HepG2 (cell line): ENCODE data around the gene RUNX2. TPM values are rescaled to one million over a fixed set of nuclear protein-coding genes. Genes with fewer than 3 reads are reported as not detected.

Experiments used
- ATAC-seq: fragments of 200-7000 bp; cut with Tn5 transposase; 3 replicates; pipeline ENCODE4 v1.9.1; 2020; ENCODE audit warnings: mild to moderate bottlenecking, moderate library complexity
- BruUV-seq: library from RNA; stranded (reverse); fragments of 400-500 nt; replicated peaks from 2 replicates; lab custom pipeline; 2021; lab: Mats Ljungman, UMichigan
- CTCF ChIA-PET: fragments of 300-600 bp; formaldehyde crosslinking; extraction: SDS; loops from one replicate; lab custom pipeline; 2021; ENCODE audit warnings: low total read pairs, inconsistent platforms, low intra/inter-chr PET ratio; lab: Yijun Ruan, JAX
- POLR2A ChIA-PET: fragments of 350-600 bp; sonication (Branson Sonifier 250); formaldehyde crosslinking; loops from one replicate; lab custom pipeline; 2020; ENCODE audit warnings: antibody characterized with exemption, inconsistent platforms; lab: Yijun Ruan, JAX
- DNase-seq: peaks from one replicate; pipeline ENCODE4 v3.0.0-alpha.2; 2015; ENCODE audit warnings: low spot score
- FAIRE-seq: peaks from 3 replicates; lab custom pipeline; 2011; peaks lifted over from hg19 to GRCh38; lab: Jason Lieb, UNC
- H2AFZ ChIP-seq: one replicate; pipeline ENCODE4 v1.6.1; 2011; ENCODE audit warnings: low read length, inconsistent platforms
- H3K27ac ChIP-seq: fragments of 300-600 bp; 3 replicates; pipeline ENCODE4 v1.8.0; 2011; ENCODE audit warnings: mixed run types, mild to moderate bottlenecking, mixed read lengths, low read length, inconsistent platforms; ENCODE audit not compliant: insufficient read depth; ENCODE audit errors: extremely low read length
- H3K27me3 ChIP-seq, 2 experiments: fragments of 200-600 bp in 1 of 2; 2 replicates in 1 of 2; 3 replicates in 1 of 2; pipeline versions ENCODE4 v1.6.0 to v1.8.0; 2011; ENCODE audit warnings: low read length in 2 of 2, mild to moderate bottlenecking in 2 of 2, moderate library complexity in 2 of 2, inconsistent platforms in 1 of 2; ENCODE audit not compliant: insufficient read depth in 2 of 2, control insufficient read depth in 1 of 2
- H3K36me3 ChIP-seq, 2 experiments: fragments of 200-600 bp in 1 of 2; replicated peaks in 1 of 2; 2 replicates in 1 of 2; 3 replicates in 1 of 2; pipeline versions ENCODE4 v1.5.1 to v1.8.0; 2011; ENCODE audit warnings: low read length in 2 of 2, inconsistent platforms in 1 of 2; ENCODE audit not compliant: insufficient read depth in 2 of 2, control insufficient read depth in 1 of 2
- H3K4me1 ChIP-seq: 2 replicates; pipeline ENCODE4 v1.5.1; 2012; ENCODE audit warnings: low read length, inconsistent platforms; ENCODE audit not compliant: insufficient read depth
- H3K4me2 ChIP-seq: 2 replicates; pipeline ENCODE4 v1.6.0; 2011; ENCODE audit warnings: low read depth, low read length, inconsistent platforms
- H3K4me3 ChIP-seq, 3 experiments: fragments of 200-600 bp in 1 of 3; sonication (generic), shearing (Covaris generic) in 1 of 3; replicated peaks in 1 of 3; 2 replicates each; pipeline ENCODE4 v1.5.1; 2011 to 2016; ENCODE audit warnings: low read length in 3 of 3, inconsistent platforms in 2 of 3, low read depth in 2 of 3, mild to moderate bottlenecking in 2 of 3, control low read depth in 1 of 3, mixed read lengths in 1 of 3; ENCODE audit not compliant: insufficient read depth in 1 of 3
- H3K79me2 ChIP-seq: one replicate; pipeline ENCODE4 v1.6.1; 2011; ENCODE audit warnings: low read length, inconsistent platforms; ENCODE audit not compliant: insufficient read depth
- H3K9ac ChIP-seq: 2 replicates; pipeline ENCODE4 v1.6.0; 2011; ENCODE audit warnings: mild to moderate bottlenecking, low read depth, low read length, inconsistent platforms; ENCODE audit not compliant: insufficient read depth
- H3K9me3 ChIP-seq: 2 replicates; pipeline ENCODE4 v1.5.1; 2012; ENCODE audit warnings: mild to moderate bottlenecking, low read length
- H4K20me1 ChIP-seq: 2 replicates; pipeline ENCODE4 v1.6.0; 2011; ENCODE audit warnings: inconsistent platforms, mild to moderate bottlenecking, low read length, moderate library complexity; ENCODE audit not compliant: insufficient read depth
- MAFK ChIP-seq, 2 experiments: IDR thresholded peaks in 1 of 2; conservative IDR thresholded peaks in 1 of 2; 2 replicates each; pipeline ENCODE4 v1.6.1; 2011; ENCODE audit warnings: improper control_type of control experiment in 2 of 2, low read length in 2 of 2
- PHF21A ChIP-seq: sonication (generic); formaldehyde crosslinking; IDR thresholded peaks from 2 replicates; pipeline ENCODE4 v1.5.0; 2020; ENCODE audit warnings: mild to moderate bottlenecking, missing genetic modification reagents
- POGZ ChIP-seq: sonication (generic); formaldehyde crosslinking; IDR thresholded peaks from 2 replicates; pipeline ENCODE4 v1.4.0; 2020; ENCODE audit warnings: mild to moderate bottlenecking, missing genetic modification reagents
- ZNF543 ChIP-seq: sonication (generic); formaldehyde crosslinking; IDR thresholded peaks from 2 replicates; pipeline ENCODE4 v1.4.0; 2020; ENCODE audit warnings: mild to moderate bottlenecking, missing genetic modification reagents
- WGBS: methylation state at CpG from one replicate; pipeline ENCODE4 v1.1.6; 2017; ENCODE audit warnings: low lambda C conversion rate; 5-methylcytosine and 5-hydroxymethylcytosine counted together
- in situ Hi-C: cut with HindIII; loops from 2 replicates; pipeline ENCODE4 v1.10.0; 2017; ENCODE audit warnings: low pct_unique_long_range_greater_than_20kb; ENCODE audit not compliant: extremely low pct_ligation_motif_present
- intact Hi-C: fragments of 100-400 bp; cut with micrococcal nuclease; formaldehyde crosslinking; loops from one replicate; pipeline ENCODE4 v1.10.0; 2022; ENCODE audit not compliant: unreplicated experiment
- polyA plus RNA-seq, 8 experiments: library from polyadenylated mRNA; depleted of rRNA in 3 of 8; stranded (reverse) in 7 of 8; unstranded in 1 of 8; fragments of >200 nt; fragmentation: Illumina TruSeq in 4 of 8; extraction: Trizol in 4 of 8; gene quantifications; 2 replicates each; pipeline versions ENCODE4 v1.2.1 to v1.2.3, GENCODE V29; 2011 to 2016; ENCODE audit warnings: low read depth in 4 of 8, missing spikeins in 1 of 8, mixed read lengths in 1 of 8; ENCODE audit not compliant: insufficient read depth in 1 of 8
- total RNA-seq, 5 experiments: library from RNA; depleted of rRNA; stranded (reverse); fragments of >200 nt; fragmentation: Illumina TruSeq; extraction: Trizol; gene quantifications; 2 replicates each; pipeline ENCODE4 v1.2.3, GENCODE V29; 2016; ENCODE audit warnings: low read depth in 1 of 5
- TF ChIP-seq, protein P1 (sequence below): sonication (generic); formaldehyde crosslinking; IDR thresholded peaks from 2 replicates; pipeline ENCODE4 v1.4.0; 2020; ENCODE audit warnings: missing genetic modification reagents

The RUNX2 gene
- total and polyA plus RNA-seq, 2 of the 13 experiments (the other 11 are each of a cell fraction or from before 2014, with no cell fraction given) = not detected

DNA sequence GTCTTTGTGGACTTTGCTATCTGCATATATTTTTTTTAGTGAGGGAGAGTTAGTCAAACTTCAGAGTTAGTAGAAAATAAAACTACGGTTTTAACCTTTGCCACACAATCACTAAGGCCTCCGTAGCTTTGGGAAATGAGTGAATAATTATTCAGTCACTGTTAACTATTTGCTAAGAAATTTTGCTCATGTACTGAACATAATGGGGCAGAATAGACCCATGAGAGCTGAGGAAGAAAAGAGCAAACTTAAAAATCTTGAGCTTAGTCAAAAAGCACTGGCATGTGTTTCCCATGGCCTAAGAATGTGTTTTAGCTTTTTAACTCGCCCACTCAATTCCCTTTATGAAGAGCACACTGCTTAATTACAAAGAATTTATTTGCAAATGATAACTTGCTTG is 110.0 kb downstream of the RUNX2 start (continued):
- TF ChIP-seq, protein P1, sequence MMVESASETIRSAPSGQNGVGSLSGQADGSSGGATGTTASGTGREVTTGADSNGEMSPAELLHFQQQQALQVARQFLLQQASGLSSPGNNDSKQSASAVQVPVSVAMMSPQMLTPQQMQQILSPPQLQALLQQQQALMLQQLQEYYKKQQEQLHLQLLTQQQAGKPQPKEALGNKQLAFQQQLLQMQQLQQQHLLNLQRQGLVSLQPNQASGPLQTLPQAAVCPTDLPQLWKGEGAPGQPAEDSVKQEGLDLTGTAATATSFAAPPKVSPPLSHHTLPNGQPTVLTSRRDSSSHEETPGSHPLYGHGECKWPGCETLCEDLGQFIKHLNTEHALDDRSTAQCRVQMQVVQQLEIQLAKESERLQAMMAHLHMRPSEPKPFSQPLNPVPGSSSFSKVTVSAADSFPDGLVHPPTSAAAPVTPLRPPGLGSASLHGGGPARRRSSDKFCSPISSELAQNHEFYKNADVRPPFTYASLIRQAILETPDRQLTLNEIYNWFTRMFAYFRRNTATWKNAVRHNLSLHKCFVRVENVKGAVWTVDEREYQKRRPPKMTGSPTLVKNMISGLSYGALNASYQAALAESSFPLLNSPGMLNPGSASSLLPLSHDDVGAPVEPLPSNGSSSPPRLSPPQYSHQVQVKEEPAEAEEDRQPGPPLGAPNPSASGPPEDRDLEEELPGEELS (CRISPR knock-in tag) = no peak

DNA sequence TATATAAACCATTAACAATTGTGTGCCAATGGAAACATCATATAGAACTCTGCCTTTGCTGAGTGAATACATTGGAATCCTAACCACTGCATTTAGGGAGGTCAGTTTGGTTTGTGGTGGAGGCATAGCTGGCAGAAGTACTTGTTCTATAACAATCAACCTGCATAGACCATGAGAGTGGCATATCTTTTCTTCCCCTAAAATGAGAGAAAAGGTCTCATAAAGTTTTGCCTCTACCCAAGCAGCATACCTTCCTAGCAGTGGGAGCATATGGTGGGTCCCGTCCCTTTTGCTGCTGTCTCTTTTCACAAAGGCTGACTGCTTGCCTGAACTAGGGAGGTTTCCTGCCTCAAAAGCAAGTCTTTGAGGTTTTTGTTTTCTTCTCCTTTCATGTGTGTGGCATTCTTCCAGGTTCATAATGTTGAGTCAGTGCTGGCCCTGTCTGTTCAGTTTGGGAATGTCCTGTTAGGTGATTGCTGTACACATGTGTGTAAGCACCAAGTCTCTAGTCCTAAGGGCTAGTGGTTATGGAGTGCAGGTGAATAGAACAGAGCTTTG is 110.8 kb downstream of the RUNX2 start:
- H3K9me3 ChIP-seq = no peaks in the 10 kb centered on the region
- no peak for FAIRE-seq
- no peak overlapping the region for H3K9ac ChIP-seq
- intact Hi-C loops (no loop called here), in situ Hi-C loops (no loop called here)
- DNase-seq = no peak
- H3K27ac ChIP-seq = no peak overlapping the region
- ChIA-PET POLR2A (no interaction called here), CTCF (no interaction called here)
- H4K20me1 ChIP-seq = no peaks in the 10 kb centered on the region
- no TSS peak for BruUV-seq
- TF ChIP-seq PHF21A (CRISPR knock-in tag) (no peak), ZNF543 (CRISPR knock-in tag) (no peak)
- H3K27me3 ChIP-seq = no peaks in the 10 kb centered on the region
- 100% methylated on average over 1 of the region's 1 CpG for WGBS
- no peak overlapping the region for H3K4me3 ChIP-seq
- H2AFZ ChIP-seq = no peak overlapping the region
- no peaks in the 10 kb centered on the region for H3K79me2 ChIP-seq
- no peaks in the 10 kb centered on the region for H3K36me3 ChIP-seq
- ATAC-seq = no peak
- H3K4me1 ChIP-seq = 0 out of 2 replicates have a peak, but pooled peaks cover 4% of the 10 kb centered on the region
- no peak overlapping the region for H3K4me2 ChIP-seq

DNA sequence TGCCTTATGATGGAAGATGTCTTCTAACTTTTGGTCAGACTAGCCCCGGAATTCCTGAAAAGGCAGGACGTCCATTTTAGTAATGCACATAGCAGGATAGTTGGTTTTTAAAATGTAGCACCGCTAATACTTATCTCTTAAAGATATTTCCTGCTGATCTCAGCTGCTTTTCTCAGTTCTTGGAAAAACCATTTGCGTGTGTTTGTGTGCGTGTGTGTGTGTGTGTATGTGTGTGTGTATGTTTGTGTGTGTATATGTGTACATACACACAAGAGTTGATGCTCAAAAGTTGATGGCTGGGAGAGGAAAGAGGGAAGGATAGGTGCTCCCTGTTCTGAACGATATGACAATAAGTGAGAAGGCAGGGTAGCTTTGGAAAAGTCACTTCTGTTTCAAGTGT is 111.3 kb downstream of the RUNX2 start:
- H3K4me3 ChIP-seq = no peak overlapping the region
- intact Hi-C loops (no loop called here), in situ Hi-C loops (no loop called here)
- H3K9ac ChIP-seq = no peak overlapping the region
- CTCF ChIA-PET = no interaction called here
- H3K9me3 ChIP-seq = no peaks in the 10 kb centered on the region
- H3K36me3 ChIP-seq = no peaks in the 10 kb centered on the region
- ATAC-seq = no peak
- H3K4me1 ChIP-seq = no peaks in the 10 kb centered on the region
- no peaks in the 10 kb centered on the region for H3K27me3 ChIP-seq
- no peak for DNase-seq
- H3K27ac ChIP-seq = no peak overlapping the region
- no TSS peak for BruUV-seq
- TF ChIP-seq MAFK (conservative IDR thresholded peaks at IDR 0.05 in 1 of 2, IDR thresholded peaks at IDR 0.05 in 1 of 2; ENCODE audit: low read length in 2 of 2) = peak in 1 of 2 experiments; percentile 46; a peak in 2 of 4 replicates
- TF ChIP-seq POGZ (CRISPR knock-in tag) = no peak
- no peaks in the 10 kb centered on the region for H3K79me2 ChIP-seq
- no peak for FAIRE-seq
- H3K4me2 ChIP-seq = no peak overlapping the region
- H4K20me1 ChIP-seq = no peaks in the 10 kb centered on the region
- 38% methylated on average over 6 of the region's 6 CpGs for WGBS
- POLR2A ChIA-PET = no interaction called here
- H2AFZ ChIP-seq = no peak overlapping the region
